ENCODE results near the gene LAMA2.

The LAMA2 gene

GRCh38 chr6:129206821-129207220 is 323.9 kb downstream of the LAMA2 start:
- TF ChIP-seq CTCF (IDR thresholded peaks at IDR 0.05; ENCODE audit: insufficient read depth, low read depth, low read length, missing control alignments): no peak
- DNase-seq (ENCODE audit: low read depth): no peak
- H3K4me3 ChIP-seq (ENCODE audit: low read length): no peak overlapping the region

- no peak for TF ChIP-seq CTCF (IDR thresholded peaks at IDR 0.05; ENCODE audit: insufficient read depth, low read depth, low read length, missing control alignments)
- no peak overlapping the region for H3K4me3 ChIP-seq (ENCODE audit: low read length)
Measured at GRCh38 chr6:129207832-129208231, 324.9 kb downstream of the LAMA2 start.

GRCh38 chr6:129208415-129209034 is 325.6 kb downstream of the LAMA2 start:
- no peak for TF ChIP-seq CTCF (IDR thresholded peaks at IDR 0.05; ENCODE audit: insufficient read depth, low read depth, low read length, missing control alignments)

More at GRCh38 chr6:129207832-129208231, 324.9 kb downstream of the LAMA2 start:
- DNase-seq (ENCODE audit: low read depth): no peak

DNA sequence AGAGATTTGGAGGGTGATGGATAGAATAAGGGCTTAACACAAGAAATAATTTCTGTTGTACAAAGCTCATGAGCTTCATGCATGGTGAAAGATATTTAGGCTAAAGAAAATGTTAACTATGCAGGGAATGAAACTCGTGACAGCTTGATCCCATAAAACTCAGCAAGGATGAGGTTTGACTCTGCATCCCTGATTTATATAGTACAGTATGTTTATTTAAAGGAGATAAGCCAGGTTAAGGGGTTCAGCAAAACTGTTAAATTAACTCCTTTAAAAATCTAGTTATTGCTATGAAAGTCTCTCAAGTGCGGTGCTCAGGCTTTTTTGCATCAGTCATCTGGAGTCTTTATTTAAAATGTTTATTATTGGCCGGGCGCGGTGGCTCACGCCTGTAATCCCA is 326.4 kb downstream of the LAMA2 start:
- no peak for DNase-seq (ENCODE audit: low read depth)
- TF ChIP-seq CTCF (IDR thresholded peaks at IDR 0.05; ENCODE audit: insufficient read depth, low read depth, low read length, missing control alignments): no peak
- no peak overlapping the region for H3K4me3 ChIP-seq (ENCODE audit: low read length)

More at GRCh38 chr6:129208415-129209034, 325.6 kb downstream of the LAMA2 start:
- H3K4me3 ChIP-seq (ENCODE audit: low read length): no peak overlapping the region
- DNase-seq (ENCODE audit: low read depth): no peak

GRCh38 chr6:129210684-129211083 is 327.7 kb downstream of the LAMA2 start:
- no peak for DNase-seq (ENCODE audit: low read depth)
- no peak overlapping the region for H3K4me3 ChIP-seq (ENCODE audit: low read length)
- TF ChIP-seq CTCF (IDR thresholded peaks at IDR 0.05; ENCODE audit: insufficient read depth, low read depth, low read length, missing control alignments): no peak

DNA sequence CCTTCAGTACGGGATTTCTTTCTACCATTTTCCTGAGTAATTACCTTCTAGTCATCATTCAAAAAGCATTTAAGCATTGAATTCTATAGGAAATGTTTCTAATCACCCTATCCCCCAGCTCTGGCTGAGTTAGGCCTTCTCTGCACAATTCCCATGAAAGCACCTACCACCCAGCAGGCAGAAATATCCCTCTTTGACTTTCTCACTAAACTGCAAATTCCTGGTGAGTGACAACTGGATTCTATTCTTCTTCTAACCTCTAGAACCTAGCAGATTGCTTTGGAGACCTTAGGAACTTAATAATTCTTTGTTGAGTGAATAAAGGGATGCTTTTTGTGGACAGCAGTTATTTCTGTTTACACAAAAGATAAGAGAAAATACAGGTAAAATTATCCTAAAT is 328.7 kb downstream of the LAMA2 start:
- no peak overlapping the region for H3K4me3 ChIP-seq (ENCODE audit: low read length)
- DNase-seq (ENCODE audit: low read depth): no peak
- TF ChIP-seq CTCF (IDR thresholded peaks at IDR 0.05; ENCODE audit: insufficient read depth, low read depth, low read length, missing control alignments): no peak

DNA sequence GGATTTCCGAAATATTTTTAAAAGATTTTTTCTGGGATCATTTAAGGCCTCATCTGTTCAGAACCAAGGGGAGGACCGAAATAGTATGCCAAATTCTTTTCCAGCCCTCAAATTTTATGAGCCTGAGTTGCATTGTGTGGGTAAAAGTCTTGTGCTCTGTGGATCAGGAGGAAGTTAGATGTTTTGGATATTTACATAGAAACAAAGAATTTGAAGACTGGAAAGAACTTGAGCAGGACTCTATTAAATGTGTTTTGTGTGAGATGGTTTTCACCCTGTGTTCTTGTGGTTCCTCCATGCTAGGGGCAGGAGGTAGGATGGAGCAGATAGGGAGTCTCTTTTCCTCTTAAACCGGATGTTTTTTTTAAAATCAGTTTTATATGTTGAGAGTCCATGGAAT is 329.1 kb downstream of the LAMA2 start:
- TF ChIP-seq CTCF (IDR thresholded peaks at IDR 0.05; ENCODE audit: insufficient read depth, low read depth, low read length, missing control alignments): no peak
- H3K4me3 ChIP-seq (ENCODE audit: low read length): no peak overlapping the region
- no peak for DNase-seq (ENCODE audit: low read depth)

Data from epithelial cell of esophagus (primary cell).